GM12892 (cell line): Measurements from ENCODE around the gene PDSS2.

Experiments used
- POLR2A ChIP-seq: IDR thresholded peaks from 2 replicates; pipeline ENCODE4 v1.6.1; 2011; ENCODE audit warnings: low read depth, low read length, control low read depth
- POLR2AphosphoS5 ChIP-seq: IDR thresholded peaks from 2 replicates; pipeline ENCODE4 v1.6.1; 2011; ENCODE audit warnings: low read depth, low read length, control low read depth

DNA sequence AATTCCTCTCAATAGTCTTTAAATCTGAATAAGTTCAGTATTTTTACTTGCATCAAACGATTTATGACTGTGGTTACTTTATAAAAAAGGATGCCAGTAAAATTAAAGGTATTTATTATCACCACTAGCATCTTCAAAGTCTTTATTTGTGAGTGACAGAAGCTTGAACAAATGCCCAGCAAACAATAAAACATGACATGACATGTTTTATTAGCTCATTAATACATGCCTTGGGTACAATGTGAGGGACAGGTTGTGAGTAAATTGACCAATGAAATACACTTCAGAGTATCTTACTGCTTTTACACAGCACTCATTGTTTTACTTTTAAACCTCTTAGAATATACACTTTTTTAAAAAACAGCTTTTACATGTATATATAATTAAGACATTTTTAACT lies 230.6 kb downstream of the PDSS2 start:
- TF ChIP-seq POLR2A = no peak
- TF ChIP-seq POLR2AphosphoS5 = no peak
